ENCODE data around the gene VIPR1.

VIPR1 gene, protein sequence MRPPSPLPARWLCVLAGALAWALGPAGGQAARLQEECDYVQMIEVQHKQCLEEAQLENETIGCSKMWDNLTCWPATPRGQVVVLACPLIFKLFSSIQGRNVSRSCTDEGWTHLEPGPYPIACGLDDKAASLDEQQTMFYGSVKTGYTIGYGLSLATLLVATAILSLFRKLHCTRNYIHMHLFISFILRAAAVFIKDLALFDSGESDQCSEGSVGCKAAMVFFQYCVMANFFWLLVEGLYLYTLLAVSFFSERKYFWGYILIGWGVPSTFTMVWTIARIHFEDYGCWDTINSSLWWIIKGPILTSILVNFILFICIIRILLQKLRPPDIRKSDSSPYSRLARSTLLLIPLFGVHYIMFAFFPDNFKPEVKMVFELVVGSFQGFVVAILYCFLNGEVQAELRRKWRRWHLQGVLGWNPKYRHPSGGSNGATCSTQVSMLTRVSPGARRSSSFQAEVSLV
- total RNA-seq = 4.1 to 77.9 (median 58.9) reads per million in 3 experiments

DNA sequence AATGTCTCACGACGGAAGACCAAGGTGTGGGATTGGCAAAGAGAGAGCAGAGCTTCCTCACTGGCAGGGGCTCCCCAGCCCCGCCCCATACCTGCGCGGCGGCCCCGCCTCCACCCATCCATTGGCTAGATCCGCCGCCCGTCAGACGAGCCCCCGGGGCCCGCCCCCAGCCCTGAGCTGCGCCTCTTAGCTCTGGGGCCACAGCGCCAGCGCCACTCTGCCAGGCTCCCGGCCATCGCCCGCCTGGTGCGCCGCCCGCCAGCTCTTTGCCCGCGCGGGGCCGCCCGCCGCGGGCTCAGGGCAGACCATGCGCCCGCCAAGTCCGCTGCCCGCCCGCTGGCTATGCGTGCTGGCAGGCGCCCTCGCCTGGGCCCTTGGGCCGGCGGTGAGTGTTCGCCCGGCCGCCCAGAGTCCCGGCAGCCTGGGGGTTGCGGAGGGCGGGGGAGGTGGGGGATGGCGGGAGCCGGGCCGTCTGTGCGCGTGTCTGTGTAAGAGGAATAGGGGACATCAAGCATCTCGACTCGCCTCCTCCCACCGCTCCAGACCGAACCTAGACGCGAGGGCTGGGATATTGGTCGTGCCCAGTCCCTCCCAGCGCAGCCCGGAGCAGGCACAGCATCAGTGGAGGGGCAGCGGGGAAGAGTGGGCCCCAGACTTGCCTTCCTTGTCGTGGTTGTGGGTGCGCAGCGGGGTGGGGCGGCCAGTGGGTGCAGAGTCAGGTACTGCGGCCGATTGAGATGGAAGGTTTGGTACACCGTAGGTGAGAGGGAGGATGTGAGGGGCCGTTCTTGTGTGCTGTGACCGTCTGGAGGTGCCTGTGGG is at the start of gene VIPR1:
VIPR1 (plus strand) TSS at position 215 of the 822 bp plus-strand sequence; CDS start at position 308, 93 bp downstream.
- DNase-seq = peak; percentile 93

DNA sequence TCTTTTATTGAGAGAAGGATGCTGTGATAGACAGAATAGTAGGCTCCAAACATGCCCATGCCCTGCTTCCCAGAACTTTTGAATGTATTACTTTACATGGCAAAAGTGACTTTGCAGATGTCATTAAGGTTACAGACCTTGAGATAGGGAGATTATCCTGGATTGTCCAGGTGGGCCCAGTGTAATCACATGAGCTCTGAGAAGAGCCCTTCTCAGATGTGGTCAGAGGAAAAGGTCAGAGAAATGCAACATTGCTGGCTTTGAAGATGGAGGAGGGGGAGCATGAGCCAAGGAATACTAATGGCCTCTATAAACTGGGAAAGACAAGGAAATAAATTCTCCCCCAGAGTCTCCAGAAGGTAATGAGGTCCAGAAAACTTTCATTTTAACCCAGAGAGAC is 46.2 kb upstream of the VIPR1 start:
- no peak for DNase-seq

GRCh38 chr3:42459151-42459550 is 43.3 kb upstream of the VIPR1 start:
- no peak for DNase-seq

- no peak for DNase-seq
Observed at GRCh38 chr3:42461762-42462161, 40.7 kb upstream of the VIPR1 start.

DNA sequence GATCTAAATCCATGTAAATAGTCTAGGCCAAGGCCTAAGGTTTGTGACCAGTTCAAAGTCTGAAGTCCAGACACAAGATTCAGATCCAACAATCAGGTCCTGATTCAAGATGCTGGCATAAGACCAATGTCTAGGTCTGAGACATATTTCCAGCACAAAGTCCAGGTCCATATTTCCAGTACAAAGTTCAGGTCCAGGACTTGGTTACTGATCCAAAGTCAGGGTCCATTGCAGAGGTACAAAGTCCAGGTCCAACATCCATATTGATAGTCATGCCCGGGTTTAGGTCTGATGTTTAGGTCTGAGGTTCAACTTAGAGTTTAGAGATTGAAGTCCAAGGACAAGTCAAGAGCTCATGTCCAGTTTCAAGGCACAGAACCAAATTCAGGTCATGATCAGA is 39.4 kb upstream of the VIPR1 start:
- DNase-seq = no peak

DNA sequence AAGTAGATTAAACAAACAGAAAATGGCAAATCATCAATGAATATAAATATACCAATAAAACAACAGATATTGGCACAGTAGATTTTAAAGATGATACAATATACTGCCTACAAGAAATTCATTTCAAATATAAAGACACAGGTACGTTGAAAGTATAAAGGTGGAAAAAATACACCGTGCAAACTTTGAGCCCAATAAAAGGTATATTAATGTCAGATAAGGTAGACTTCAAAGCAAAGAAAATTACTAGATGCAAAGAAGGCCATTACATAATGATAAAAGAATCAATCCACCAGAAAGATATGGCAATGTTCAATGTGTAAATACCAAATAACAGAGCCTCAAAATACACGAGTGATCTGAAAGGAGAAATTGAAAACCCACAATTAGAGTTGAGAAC is 34.3 kb upstream of the VIPR1 start:
- DNase-seq = no peak

- no peak for DNase-seq
Observed at GRCh38 chr3:42472555-42472954, 29.9 kb upstream of the VIPR1 start.

DNA sequence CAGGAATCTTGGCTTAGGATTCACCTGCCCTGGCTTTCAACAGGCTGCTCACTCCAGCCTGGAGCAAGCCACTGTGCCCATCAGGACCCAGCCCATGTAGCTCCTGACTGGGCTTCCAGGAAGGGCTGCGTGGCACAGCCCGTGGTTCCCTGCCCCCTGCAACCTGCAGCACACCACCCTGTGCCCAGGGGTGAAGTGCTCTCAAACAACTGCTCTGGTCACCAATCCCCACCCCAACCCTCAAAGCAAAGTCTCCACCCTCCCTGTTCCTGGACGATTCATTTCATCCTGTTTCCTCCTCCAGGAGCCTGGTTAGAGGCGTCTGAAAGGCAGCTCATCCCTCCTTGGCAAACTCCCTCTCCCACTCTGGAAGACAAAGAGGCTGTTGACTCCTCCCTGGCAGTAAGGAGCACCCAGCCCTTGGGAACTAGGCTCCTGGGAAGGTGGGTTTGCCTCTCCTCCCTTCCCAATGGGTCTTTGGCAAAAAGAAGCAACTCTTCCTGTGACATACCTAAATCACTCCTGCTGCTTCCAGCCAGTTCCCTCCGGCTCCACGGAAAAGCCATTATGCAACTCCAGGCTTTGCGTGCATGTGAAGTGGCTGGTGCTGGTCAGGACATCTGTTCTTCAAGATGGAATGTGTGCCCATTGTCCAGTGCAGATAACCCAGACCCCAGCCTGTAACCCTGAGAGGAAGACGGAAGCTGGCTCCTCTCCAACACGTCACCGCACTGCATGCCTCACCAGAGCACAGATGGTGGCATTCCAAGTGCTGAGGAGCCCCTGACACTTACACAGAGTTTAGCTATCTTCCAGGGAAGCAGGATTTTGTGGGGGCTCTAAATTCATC is 29.1 kb upstream of the VIPR1 start:
- no peak for DNase-seq

GRCh38 chr3:42476225-42477125 is 26.0 kb upstream of the VIPR1 start:
- DNase-seq = no peak

GRCh38 chr3:42477696-42478095 is 24.7 kb upstream of the VIPR1 start:
- DNase-seq = no peak

GRCh38 chr3:42478830-42479229 is 23.6 kb upstream of the VIPR1 start:
- no peak for DNase-seq

DNA sequence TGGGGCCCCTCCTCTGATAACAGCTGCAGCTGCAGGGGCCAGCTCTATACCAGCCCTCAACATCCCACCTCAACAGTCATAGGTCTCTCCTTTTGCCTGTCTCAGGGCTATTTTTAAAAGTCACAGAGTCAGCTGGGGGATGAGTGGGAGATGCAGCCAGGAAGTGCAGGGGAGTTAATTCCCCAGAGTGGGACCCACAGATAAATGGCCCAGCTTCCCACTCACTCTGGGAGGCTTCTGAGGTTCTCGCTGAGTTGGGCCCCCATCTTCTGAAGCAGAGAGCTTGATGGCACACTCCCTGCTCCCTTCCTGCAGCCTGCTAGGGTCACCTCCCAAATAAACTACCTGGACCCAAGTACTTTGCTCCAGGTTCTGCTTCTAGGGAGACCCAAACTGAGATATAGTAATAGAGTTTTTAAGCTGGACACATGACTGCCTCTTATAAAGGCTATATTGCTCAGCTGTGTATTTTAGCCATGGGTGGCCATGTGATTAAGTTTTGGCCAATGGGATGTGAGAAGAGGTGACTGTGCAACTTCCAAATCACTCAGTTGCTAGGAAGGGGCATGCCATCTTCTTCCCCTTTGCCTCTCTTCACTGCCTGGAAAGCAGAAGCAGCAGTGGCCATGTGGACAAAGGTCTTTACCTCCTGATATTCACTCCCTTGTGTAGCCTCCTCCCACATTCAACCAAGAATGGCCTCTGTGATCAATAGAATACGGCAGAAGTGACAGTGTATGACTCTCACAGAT is 15.5 kb upstream of the VIPR1 start:
- DNase-seq = no peak

- DNase-seq = no peak
Observed at GRCh38 chr3:42488687-42489086, 13.8 kb upstream of the VIPR1 start.

DNA sequence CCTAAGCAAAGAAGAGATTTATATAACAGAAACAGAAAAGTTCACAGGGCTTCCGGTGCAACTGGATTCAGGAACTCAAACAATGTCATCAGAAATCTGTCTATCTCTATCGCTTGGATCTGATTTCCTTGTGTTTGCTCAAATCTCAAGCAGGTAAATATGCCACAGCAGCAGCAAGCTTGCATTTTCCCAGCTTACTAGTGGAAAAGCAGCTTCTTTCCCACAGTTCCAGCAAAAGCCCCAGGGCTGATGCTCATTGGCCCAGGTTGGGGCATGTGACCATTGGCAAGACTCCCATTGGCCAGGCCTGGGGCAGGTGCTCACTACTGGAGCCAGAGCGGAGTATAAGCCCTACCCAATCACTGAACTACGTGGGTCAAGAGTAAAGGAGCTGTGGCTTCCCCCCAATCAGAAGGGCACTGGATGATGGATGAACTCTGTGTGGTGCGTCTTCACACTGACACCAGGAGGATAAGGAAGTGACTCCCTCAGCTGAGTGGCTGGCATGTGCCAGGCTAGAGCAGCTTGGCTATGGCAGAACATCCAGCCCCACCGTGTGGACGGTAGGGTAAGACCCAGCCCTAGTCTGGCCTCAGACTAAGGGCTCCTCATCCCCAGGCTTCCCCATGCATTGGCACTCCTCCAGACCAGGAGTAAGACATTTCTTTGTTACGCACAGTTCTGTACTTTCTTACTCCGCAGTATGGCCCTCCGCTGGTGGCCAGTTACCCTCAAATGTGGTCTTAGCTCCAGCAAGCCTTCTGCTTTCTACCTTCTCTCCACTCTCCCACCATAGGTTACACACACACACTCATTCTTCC is 13.1 kb upstream of the VIPR1 start:
- DNase-seq = no peak

GRCh38 chr3:42489937-42490227 is 12.6 kb upstream of the VIPR1 start:
- DNase-seq = no peak

GRCh38 chr3:42490243-42490642 is 12.2 kb upstream of the VIPR1 start:
- DNase-seq = no peak

DNA sequence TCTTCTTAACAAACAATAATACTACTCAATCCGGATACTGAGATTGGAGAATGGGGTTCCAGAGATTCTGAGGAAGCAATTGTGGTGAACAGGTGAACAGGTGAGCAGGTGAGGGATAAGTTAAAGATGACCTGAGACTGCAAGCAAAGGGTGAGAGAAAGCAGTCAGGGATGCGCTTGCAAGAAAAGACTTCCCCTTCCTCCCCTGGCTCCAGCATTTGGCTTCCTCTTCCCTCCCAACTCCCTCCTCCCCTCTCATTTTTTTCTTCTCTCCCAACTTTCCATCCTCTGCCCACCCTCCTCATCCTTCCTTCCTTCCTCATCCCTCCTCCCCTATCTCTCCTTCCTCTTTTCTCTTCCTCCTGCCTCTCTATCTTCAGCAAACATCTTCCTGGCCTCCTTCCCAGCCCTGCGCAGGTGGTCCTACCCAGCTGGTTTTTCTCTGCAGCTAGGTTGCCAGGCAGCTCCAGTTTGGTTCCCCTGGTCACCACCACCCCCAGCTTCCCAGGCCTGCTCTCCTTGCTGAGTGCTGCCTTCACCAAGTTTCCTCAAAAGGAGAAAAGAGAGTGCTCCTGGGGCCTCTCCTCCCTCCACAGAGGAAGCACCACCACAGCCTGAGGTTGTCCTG is 10.4 kb upstream of the VIPR1 start:
- no peak for DNase-seq

DNA sequence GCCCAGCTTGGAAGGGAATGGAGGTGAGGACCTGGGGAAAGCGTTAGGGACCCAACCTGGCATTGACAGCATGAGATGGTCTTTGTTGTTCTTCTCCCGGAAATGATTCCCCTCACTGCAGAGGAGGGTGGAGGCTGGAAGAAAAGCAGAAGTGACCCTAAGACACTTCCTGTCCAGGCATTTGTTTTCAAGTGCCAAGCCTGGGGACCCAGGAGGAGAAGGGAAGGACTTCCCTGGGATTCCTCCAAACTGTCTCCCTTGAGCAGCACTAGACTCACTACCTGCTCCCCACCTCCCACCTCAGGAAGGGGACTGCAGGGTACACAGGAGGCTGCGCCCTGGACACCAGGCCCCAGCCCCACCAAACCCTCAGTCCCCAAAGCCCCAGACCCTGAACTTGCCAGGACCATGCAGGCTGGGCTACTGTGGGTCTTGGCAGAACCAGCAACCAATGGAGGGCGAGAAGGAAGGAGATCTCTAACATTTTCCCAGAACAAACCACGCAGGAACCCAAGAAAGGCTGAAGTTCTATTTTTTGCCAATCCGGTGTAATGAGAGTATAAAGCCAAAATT is 9.8 kb upstream of the VIPR1 start:
- DNase-seq = no peak

GRCh38 chr3:42493126-42493797 is 9.2 kb upstream of the VIPR1 start:
- no peak for DNase-seq

All from central memory CD4-positive, alpha-beta T cell (primary cell).